ENCODE results near the gene UNC13B.
A peak's percentile ranks its signal among the peaks of the same experiment; 100 is the strongest.
"Not testable (repeated sequence)": the region's sequence is repeated elsewhere in the genome, so short reads cannot be mapped to it uniquely, and the experiment has no call there.

Gene UNC13B

DNA sequence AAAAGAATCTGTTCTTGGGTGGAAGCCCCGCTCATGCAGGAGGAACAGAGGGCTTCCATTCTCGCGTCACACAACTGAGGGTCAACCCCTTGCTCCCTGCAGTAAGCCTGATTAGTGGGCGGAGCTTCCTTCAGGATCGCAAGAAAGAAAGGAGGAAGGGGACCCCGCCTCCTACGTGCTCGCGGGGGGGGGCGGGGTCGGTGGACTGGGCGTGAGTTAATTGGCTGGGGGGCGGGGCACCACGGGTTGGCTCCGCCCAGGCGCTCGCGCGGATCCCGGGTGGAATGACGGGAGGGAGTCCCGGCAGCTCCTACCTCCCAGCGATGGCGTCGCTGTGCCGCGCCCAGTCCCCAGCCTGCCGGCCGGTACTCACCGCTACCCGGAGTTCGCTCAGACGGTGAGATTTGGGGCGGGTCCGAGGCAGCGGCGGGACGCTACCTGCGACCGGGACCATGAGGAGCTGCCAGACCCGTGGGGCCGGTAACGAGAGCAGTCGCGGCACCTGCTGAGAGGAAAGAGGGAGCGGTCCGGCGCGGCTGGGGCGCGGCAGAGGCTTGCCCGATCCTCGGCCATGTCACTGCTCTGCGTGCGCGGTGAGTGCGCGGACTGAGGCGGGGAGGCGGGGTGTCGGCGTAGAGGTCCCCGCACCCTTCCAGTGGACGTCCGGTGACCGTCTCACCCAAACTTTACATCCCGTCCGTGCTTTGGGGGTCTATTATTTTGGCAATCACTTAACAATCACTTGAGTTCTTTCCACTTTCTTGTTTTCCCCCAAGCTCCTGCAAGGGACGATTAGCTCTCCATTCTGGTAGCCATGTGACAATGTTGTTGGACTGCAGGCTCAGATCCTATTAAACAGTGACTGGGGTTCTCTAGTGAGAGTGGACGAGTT, at the start of gene UNC13B:
TSS of gene UNC13B (plus strand) at position 297 of the 892 bp plus-strand sequence. CDS start at position 572, 275 bp downstream.
- peak; percentile 69 for DNase-seq

DNA sequence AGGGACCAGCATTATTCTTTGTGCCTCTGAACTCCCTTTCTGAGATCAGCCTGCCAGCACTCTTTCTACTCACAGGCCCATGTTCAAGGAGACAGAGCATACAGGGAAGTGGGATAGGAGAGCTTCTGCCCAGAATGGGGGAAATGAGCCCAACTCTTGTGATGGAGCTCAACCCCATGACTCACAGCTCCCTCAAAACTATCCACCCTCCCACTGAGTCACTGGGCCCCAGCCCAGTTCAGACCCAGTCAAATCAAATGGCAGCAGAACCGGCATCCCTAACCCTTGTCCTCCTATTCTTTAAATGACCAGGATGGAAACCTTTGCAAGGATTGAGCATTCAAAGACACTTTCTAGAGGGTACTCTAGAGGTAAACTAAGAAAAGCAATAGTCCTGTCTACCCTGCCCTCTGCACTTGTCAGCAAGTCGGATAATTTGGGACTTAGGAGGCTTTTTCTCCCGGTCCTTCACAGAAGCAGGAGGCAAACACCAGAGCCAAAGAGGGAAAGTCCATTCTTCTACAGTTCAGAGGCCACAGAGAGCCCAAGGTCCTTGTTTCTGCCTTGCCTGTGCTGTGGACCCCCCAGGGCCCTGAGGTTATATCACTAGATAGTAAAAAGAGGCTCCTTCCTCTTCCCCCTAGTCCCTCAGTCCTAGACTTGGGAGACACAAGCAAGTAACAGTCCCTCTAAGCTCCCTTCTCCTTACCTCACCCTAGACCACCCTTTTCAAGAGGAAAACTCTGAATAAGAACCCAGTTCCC, 49.4 kb upstream of the UNC13B start:
- DNase-seq = no peak

DNA sequence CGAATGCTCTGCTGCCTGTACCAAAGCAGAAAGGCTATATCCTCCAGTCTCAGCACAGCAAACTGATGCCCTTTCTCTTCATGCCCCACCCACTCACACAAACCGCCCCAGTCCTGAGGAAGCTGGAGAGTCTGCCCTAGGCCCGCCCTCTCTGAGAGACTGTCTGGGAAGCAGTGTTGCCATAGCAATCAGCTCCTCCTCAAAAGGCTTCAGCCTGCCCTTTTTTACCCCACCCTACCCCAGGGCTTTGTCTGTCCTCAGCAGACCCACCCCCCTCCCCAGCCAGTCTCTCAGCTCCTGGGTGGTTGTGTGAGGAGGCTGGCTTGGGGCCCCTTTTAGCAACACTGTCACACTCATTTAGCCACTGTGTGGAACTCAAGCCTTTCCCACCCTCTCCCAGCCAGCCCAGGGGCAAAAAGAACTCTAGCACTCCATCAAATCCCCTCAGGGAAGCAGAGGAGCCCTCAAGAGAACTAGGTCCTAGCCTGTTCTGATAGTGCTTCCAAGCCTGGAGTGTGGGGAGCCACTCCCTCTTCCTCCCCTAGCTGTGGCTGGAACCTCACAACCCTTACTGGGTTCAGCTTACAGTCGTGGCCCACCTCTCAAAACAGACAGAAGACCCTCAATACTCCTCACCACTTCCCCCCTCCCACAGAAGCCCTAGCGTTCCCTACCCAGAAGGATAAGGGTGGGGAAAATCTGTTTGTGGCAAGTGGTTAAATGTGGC, 47.5 kb upstream of the UNC13B start:
- peak; percentile 62 for DNase-seq

DNA sequence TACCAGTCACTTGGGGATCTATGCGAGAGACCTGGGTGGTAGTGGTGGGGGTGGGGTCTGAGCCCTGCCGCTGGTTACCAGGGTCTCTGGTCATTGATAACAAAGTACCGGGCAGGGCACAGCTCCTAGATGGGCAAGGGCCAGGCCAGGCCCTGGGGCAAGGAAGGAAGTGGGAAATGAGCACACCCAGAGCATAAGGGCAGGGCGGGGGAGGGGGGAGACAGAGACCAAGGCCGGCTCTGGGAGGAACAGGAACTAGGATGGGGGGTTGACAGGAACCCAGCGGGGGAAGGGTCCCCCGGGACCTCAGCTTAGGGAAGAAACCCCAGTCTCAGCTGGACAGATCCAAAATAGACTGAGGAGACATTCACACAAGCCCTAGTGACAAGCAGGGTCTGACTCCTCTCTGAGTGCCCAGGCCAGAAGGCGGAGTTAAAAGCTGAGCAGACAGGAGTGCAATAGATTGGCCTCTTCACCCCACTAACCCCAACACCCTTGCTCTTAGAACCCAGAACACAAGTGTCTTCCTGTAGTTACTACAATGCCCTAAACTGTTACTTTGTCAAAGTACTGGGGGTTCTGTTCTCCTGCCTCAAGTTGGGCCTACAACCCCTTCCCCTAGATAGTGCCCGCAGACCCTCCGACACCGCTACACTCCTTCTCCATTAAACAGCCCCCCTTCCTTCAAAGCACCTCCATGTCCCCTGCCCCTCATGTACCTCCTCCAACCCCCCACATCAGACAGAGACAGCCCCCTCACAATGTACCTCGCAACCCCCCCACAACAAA, 46.8 kb upstream of the UNC13B start:
- no peak for DNase-seq

DNA sequence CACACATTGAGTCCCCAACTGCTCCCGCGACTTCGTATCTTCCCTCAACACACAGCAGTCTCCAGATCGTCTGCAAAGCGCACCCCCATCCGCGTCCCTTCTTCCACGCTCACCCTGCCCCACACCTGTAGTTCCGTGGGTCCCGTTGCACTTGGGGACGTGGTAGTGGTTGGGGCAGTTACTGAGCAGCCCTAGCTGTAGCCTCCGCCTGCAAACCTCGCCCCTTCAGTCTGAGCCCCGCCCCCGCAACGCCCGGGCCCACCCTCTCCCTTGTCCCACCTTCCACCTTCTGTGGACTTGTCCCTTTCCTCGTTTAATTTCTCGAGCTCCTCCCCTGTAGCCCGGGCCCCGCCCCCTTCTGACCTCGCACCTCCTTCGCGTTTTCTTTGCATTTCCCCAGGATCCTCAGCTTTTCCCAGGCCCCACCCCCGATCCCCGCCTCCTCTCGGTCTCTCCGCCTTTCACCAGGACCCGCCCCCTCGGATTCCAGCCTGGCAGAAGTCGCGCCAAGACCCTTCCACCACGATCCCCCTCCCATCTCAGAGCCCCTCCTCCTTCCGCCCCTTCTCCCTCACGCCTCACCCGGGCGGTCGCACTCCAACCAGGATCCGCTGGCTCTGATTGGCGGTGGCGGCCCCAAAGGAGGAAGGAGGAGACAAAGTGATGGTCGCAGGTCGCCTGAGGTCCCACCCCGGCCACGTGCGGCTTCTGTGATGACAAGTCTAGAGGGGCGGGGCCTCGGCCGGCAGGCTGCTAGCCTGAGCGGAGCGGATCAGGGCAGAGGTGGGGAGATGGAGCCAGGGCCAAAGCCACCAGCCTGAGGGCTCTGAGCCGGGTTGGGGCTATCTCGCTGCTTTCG, 45.9 kb upstream of the UNC13B start, which contains the start of gene ATOSB:
TSS of gene ATOSB (minus strand) at position 183 of the 859 bp plus-strand sequence. CDS start 7,588 bp downstream, outside the sequence.
- DNase-seq = peak; percentile 92

DNA sequence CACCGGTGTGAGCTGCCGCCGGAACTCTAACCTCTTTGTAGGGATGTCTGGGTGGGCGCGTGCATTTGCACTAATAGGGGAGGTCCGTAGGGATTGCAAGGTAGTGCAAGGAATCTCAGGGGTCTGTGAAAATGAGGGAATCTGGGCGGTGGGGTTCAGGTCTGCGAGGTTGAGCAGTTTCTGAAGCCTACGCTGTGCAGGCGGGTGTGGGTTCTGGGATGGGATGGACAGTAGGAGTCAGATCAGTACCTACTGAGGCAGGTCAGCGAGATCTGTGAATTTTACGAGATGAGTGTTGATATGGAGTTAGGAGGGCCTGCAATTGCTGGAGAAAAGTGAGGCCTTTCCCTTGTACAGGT, 45.3 kb upstream of the UNC13B start:
- no peak for DNase-seq

DNA sequence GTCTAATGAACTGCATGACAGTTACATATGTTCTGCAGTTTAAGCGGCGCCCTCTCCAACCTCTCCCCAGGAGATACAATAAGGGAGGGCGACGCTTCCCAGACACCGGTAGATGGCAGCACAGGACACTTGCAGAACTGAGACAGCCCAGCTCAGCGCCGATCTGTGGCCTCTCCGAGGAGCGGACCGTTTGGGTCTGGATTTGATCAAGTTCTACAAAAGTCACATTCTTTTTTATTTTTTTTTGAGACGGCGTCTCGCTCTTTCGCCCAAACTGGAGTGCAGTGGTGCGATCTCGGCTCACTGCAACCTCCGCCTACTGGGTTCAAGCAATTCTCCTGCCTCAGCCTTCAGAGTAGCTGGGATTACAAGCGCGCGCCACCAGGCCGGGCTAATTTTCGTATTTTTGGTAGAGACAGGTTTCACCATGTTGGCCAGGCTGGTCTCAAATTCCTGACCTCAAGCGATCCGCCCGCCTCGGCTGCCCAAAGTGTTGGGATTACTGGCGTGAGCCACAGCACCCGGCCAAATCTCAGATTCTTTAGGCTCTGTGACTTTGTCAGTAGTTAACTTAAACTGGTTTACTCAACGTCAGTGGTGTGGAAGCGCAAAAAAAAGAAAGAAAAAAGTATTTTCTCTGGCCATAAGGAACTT, 44.8 kb upstream of the UNC13B start:
- peak; percentile 86 for DNase-seq

DNA sequence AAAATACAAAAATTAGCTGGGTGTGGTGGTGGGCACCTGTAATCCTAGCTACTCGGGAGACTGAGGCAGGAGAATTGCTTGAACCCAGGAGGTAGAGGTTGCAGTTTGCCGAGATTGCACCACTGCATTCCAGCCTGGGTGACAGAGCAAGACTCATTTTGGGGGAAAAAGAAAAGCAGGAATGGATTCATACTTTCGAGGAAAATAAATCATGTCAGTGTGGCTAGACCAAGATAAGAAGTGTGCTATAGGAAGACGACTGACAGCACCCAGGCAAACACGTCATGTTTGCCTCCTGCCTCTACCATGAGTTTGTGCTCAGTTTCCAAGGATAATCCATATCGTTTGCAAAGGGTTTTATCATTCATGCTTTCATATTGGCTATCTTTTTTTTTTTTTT, 26.9 kb upstream of the UNC13B start:
- no peak for DNase-seq

DNA sequence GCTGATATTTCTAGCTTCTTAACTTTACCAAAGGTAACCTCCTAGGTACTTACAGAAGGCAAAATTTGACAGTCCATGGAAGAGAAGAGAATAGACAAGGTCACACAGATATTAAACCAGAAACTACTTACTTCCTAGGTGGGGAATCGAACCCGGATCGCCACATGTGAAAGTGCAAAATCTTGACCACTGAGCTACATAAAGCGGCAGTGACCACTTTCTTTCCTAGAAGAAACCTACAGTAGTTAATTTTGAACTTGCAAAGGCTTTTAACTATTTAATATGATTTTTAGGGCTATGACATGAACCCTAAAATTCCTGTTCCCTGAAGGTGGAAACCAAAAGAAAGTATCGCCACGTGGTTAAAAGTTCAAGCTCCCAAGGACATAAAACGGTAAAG, 25.8 kb upstream of the UNC13B start:
- DNase-seq = no peak

DNA sequence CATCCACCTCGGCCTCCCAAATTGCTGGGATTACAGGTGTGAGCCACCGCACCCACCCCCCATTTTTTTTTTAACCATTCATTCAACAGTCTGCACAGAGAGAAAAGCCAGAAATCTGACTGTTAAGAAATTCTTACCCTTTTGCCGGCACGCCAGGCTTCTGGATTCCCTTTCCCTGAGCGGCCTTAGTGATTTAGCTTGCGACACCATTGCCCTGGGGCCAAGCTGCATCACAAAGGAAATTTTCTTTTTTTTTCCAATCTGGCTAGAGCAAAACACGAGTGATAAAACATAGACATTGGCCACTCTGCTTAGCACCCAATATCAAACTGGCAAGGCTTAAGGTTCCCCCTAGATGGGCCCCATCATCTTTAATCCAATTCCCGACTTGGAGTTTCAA, 24.9 kb upstream of the UNC13B start:
- DNase-seq = no peak

DNA sequence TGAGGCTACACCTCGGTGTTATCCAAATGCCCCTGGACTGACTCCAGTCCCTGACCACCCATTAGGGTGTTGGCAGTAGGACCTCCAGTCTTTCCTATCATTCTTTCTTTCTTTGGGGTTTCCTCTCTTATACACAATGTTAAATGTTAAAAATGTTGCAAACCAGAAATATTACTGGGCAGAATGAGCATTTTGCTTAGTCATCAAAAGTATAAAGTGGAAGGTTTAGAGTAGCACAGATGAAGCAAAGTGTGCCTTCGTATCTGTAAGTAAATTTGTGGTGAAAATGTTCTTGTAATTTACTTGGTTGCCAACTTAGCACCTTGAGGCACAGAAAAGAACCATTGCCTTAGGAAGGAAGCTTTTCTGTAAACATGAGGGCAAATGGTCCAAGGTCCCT, 21.7 kb upstream of the UNC13B start:
- DNase-seq = no peak

DNA sequence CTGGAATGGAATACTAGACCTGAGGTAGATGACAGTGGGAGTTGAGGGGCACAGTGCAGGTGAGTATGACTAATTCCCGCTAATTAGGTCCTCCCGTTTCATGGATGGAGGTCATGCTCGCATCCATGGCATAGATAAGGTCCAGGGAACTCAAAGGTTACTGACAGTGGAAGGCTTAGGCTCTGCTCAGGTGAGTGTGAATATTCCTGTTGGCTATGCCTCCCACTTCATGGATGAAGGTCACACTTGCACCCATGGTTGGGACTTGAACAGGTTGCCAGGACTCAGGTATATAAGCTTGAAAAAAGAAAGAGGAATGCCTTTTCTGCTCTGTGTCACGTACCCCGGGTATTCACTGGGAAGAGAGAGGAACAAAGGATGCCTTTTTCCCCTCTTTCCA, 19.8 kb upstream of the UNC13B start:
- DNase-seq = no peak

DNA sequence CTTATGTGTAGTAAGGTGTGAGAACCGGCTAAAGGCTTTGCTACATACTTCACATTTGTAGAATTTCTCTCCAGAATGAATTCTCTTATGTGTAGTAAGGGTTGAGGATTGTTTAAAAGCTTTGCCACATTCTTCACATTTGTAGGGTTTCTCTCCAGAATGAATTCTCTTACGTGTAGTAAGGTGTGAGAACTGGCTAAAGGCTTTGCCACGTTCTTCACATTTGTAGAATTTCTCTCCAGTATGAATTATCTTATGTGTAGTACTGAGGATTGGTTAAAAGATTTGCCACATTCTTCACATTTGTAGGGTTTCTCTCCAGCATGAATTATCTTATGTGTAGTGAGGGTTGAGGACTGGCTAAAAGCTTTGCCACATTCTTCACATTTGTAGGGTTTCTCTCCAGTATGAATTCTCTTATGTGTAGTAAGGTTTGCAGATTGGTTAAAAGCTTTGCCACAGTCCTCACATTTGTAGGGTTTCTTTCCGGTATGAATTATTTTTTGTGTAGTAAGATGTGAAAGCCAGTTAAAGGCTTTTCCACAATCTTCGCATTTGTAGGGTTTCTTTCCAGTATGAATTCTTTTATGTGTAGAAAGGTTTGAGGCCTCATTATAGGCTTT, 13.8 kb upstream of the UNC13B start:
- not testable (repeated sequence) for DNase-seq

DNA sequence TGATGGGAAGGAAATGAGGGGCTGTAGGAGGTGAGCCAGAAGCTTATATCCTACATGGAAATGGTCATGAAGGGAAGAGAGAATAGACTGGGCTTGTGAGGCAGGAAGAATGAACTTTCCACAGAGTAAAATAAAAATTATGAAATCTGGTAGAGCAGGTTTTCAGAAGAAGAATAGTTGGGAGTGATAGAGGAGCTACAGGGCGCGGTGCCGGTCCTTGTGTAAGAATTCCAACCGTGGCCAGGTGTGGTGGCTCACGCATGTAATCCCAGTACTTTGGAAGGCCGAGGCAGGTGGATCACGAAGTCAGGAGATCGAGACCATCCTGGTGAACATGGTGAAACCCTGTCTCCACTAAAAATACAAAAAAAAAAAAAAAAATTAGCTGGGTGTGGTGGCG, 8.9 kb upstream of the UNC13B start:
- no peak for DNase-seq

DNA sequence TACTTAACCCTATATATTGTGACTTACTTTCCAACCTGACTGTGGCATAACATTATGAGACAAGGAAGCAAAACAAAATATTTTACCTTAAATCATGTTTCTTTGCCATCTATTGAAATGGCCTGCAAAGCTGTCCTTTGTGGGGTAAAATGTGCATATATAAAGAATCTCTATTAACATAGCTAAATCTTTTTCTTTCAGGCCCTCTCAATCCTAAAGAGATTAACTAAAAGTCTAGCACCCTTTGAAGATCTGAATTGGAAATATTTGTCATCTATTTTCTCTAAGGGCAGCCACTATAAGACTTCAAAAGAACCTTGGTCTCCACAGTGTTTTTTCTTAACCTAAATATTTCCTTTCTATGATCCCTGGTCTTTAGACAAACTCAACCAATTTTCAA, 5.0 kb upstream of the UNC13B start:
- no peak for DNase-seq

DNA sequence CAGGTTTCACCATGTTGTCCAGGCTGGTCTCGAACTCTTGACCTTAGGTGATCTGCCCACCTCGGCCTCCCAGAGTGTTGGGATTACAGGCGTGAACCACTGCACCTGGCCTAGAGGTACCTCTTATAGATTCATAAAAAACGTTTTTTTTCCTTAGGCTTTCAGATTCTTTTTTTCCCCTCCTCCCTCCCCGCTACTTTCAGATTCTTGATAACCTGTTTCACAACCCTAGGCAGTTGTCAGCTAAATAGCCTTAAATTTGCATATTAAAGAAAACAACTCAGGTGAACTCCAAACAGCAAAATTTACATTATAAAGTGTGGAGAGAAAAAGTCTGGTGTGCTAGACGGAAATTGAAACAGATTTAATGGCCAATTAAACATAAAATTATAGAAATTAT, 4.0 kb upstream of the UNC13B start:
- DNase-seq = not testable (repeated sequence)

DNA sequence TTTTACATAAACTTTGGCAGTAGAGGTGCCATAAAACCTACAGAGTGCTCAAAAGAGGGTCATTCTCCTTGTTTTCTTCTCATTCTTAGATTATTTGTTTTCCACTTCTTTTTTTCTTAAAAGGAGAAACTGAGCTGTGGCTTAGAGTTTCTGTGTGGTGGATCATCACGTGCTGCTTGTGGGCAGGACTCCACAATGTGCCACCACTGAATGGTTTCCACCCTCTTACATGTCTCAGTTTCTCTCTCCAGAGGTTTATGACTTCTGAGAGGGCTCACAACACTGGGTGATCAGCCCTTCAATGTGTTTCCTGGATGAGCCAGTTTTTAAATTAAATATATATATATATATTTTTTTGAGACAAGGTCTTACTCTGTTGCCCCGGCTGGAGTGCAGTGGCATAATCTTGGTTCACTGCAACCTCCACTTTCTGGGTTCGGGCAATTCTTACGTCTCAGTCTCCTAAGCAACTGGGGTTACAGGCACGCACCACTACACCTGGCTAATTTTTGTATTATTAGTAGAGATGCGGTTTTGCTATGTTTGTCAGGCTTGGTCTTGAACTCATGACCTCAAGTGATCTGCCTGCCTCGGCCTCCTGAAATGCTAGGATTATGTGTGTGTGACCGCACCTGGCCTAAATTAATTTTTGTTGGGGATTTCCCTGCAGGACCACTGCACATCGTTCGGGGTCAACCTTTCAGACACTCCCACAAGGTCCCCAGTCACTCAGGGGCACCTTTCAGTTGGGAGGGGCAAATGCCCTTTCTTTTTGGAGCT, 3.1 kb upstream of the UNC13B start:
- DNase-seq = no peak

DNA sequence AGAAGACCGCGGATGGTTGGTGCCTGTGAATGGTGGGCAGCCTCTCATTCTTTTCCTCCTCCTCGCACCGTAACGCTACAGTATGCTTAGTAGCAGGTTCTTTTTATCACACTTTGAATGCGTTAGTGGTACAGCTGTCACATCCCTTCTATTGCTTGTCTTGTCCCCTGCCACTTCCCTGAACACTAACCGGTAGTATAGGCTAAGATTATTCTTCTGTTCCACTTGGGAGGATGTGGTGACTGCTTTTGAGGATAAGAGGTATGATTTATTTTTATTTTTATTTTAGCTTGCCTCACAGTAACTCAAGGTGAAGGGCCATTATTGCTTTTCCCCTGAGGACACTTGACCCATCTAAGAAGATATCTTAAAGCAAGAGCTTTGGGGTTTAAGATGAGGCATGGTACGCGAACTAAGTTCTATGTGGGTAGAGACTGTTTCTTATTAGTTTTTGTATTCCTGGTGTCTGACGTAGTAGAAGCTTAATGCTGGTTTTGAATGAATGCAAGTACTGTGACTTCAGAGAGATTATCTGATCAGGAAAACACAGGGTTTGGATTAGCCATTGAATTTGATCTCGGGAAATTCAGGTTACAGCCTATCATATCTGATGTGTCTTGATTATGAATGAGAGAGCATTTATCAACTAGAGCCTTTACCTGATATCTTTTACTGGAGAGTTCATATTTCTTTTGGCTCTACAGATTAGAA, 951 bp downstream of the UNC13B start:
- DNase-seq = no peak

DNA sequence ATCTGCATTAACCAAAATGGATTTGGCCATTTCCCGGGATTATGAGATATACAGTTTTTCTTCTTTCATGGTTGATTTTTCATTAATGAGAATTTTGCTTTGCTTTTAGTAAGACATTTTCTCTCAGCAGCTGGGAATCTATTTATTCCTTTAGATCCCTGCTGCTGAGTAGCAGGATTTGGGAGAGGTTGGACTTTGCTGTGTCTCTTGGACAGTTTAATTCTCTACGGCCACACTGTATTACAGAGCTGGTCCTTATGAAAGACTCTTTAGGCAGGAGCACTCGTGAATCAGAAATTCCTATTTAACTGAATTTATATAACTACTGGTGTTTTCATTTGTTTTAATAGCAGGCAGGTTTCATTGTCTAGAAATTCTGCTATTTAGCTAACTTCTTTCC, 1.6 kb downstream of the UNC13B start:
- DNase-seq = no peak

Data from activated CD8-positive, alpha-beta memory T cell treated with anti-CD3 and anti-CD28 coated beads, Interleukin-2, amount 50 U/mL, for 4 hours (primary cell).